Activated CD4-positive, alpha-beta memory T cell treated with anti-CD3 and anti-CD28 coated beads, Interleukin-2, amount 10 ng/mL, durations not matched to agents 7 days and 5 days (primary cell): Measurements from ENCODE around the gene IQCN. TPM values are rescaled to one million over a fixed set of nuclear protein-coding genes. Genes with fewer than 3 reads are reported as not detected.

Experiments used
- CTCF ChIA-PET: fragments of 350-600 bp; sonication (Branson Sonifier 250); formaldehyde crosslinking; loops from one replicate; lab custom pipeline; 2021; ENCODE audit warnings: antibody characterized with exemption, inconsistent platforms; lab: Charles Lee
- POLR2A ChIA-PET: fragments of 350-600 bp; sonication (Branson Sonifier 250); formaldehyde crosslinking; loops from one replicate; lab custom pipeline; 2021; ENCODE audit warnings: antibody characterized with exemption; lab: Charles Lee
- DNase-seq: peaks from one replicate; pipeline ENCODE4 v3.0.0-alpha.2; 2020
- H3K27ac Mint-ChIP-seq: one replicate; pipeline ENCODE4 v1.8.0; 2021; ENCODE audit warnings: mild to moderate bottlenecking, mixed read lengths
- H3K27me3 Mint-ChIP-seq: one replicate; pipeline ENCODE4 v1.8.0; 2021; ENCODE audit warnings: mixed read lengths
- H3K36me3 Mint-ChIP-seq: one replicate; pipeline ENCODE4 v1.8.0; 2021; ENCODE audit warnings: low read depth, mixed read lengths
- H3K4me1 Mint-ChIP-seq: one replicate; pipeline ENCODE4 v1.8.0; 2021; ENCODE audit warnings: mixed read lengths
- H3K4me3 Mint-ChIP-seq: one replicate; pipeline ENCODE4 v1.8.0; 2021; ENCODE audit warnings: mild to moderate bottlenecking, mixed read lengths
- H3K9me3 Mint-ChIP-seq: one replicate; pipeline ENCODE4 v1.8.0; 2021; ENCODE audit warnings: mixed read lengths
- total RNA-seq, 2 experiments: library from RNA; stranded (reverse); gene quantifications; one replicate each; pipeline ENCODE4 v1.2.3, GENCODE V29; 2021

The IQCN gene
- total RNA-seq, 2 experiments from 2014 or later: 1.6 to 1.7 TPM

GRCh38 chr19:18270326-18270725 is 3.9 kb downstream of the IQCN start:
- H3K27me3 Mint-ChIP-seq: no peaks in the 10 kb centered on the region
- H3K27ac Mint-ChIP-seq: no peak overlapping the region
- DNase-seq: no peak
- no peaks in the 10 kb centered on the region for H3K9me3 Mint-ChIP-seq
- no peak overlapping the region for H3K4me3 Mint-ChIP-seq
- CTCF ChIA-PET: interaction anchor here (1.0 to 5.6 kb wide), 4 partner anchors 9 to 58 kb away, joined by 3 to 43 read pairs (median 14); a partner anchor contains a TSS
- POLR2A ChIA-PET: interaction anchor here (1.3 kb wide), 1 partner anchor 9 kb away, joined by 3 read pairs; no protein-coding TSS in a partner anchor
- H3K36me3 Mint-ChIP-seq: peaks cover 17% of the 10 kb centered on the region
- H3K4me1 Mint-ChIP-seq: peaks cover 17% of the 10 kb centered on the region

- ChIA-PET CTCF (interaction anchor here (0.9 to 5.6 kb wide), 4 partner anchors 10 to 65 kb away, joined by 3 to 43 read pairs (median 14); no protein-coding TSS in a partner anchor), POLR2A (interaction anchor here (1.3 to 1.4 kb wide), 2 partner anchors 10 to 12 kb away, joined by 3 to 4 read pairs; partner anchors contain the start of gene JUND)
- Mint-ChIP-seq H3K9me3 (no peaks in the 10 kb centered on the region), H3K27ac (no peak overlapping the region), H3K4me3 (no peak overlapping the region), H3K36me3 (peaks cover 7% of the 10 kb centered on the region), H3K4me1 (peaks cover 5% of the 10 kb centered on the region), H3K27me3 (no peaks in the 10 kb centered on the region)
- no peak for DNase-seq
Measured at GRCh38 chr19:18269070-18269723, 5.1 kb downstream of the IQCN start.

GRCh38 chr19:18266771-18267686 is 7.2 kb downstream of the IQCN start:
- H3K27me3 Mint-ChIP-seq: no peaks in the 10 kb centered on the region
- H3K4me3 Mint-ChIP-seq: no peak overlapping the region
- H3K27ac Mint-ChIP-seq: no peak overlapping the region
- CTCF ChIA-PET: interaction anchor here (4.1 kb wide), 1 partner anchor 12 kb away, joined by 24 read pairs; no protein-coding TSS in a partner anchor
- H3K4me1 Mint-ChIP-seq: peaks cover 5% of the 10 kb centered on the region
- no peak for DNase-seq
- H3K9me3 Mint-ChIP-seq: no peaks in the 10 kb centered on the region
- peaks cover 4% of the 10 kb centered on the region for H3K36me3 Mint-ChIP-seq
- POLR2A ChIA-PET: no interaction called here

GRCh38 chr19:18265582-18265981 is 8.7 kb downstream of the IQCN start:
- H3K27ac Mint-ChIP-seq: no peak overlapping the region
- ChIA-PET POLR2A (no interaction called here), CTCF (no interaction called here)
- H3K4me3 Mint-ChIP-seq: no peak overlapping the region
- no peaks in the 10 kb centered on the region for H3K9me3 Mint-ChIP-seq
- H3K27me3 Mint-ChIP-seq: no peaks in the 10 kb centered on the region
- H3K36me3 Mint-ChIP-seq: peaks cover 4% of the 10 kb centered on the region
- peaks cover 5% of the 10 kb centered on the region for H3K4me1 Mint-ChIP-seq
- no peak for DNase-seq

GRCh38 chr19:18264971-18265540 is 9.2 kb downstream of the IQCN start:
- no peak for DNase-seq
- Mint-ChIP-seq H3K27me3 (no peaks in the 10 kb centered on the region), H3K27ac (no peak overlapping the region), H3K9me3 (no peaks in the 10 kb centered on the region), H3K4me3 (no peak overlapping the region), H3K36me3 (peaks cover 4% of the 10 kb centered on the region), H3K4me1 (peaks cover 5% of the 10 kb centered on the region)
- ChIA-PET POLR2A (no interaction called here), CTCF (no interaction called here)

GRCh38 chr19:18264137-18264854 is 10.0 kb downstream of the IQCN start:
- DNase-seq: no peak
- Mint-ChIP-seq H3K27me3 (no peaks in the 10 kb centered on the region), H3K4me3 (no peak overlapping the region), H3K4me1 (peaks cover 5% of the 10 kb centered on the region), H3K27ac (no peak overlapping the region), H3K9me3 (no peaks in the 10 kb centered on the region), H3K36me3 (peaks cover 4% of the 10 kb centered on the region)
- ChIA-PET CTCF (no interaction called here), POLR2A (no interaction called here)

GRCh38 chr19:18263324-18264136 is 10.7 kb downstream of the IQCN start:
- POLR2A ChIA-PET: no interaction called here
- no peaks in the 10 kb centered on the region for H3K27me3 Mint-ChIP-seq
- no peak for DNase-seq
- H3K9me3 Mint-ChIP-seq: no peaks in the 10 kb centered on the region
- CTCF ChIA-PET: interaction anchor here (0.7 to 1.8 kb wide), 5 partner anchors 12 to 65 kb away, joined by 3 to 6 read pairs (median 3); partner anchors contain the start of genes JUND and RAB3A
- no peak overlapping the region for H3K4me3 Mint-ChIP-seq
- H3K27ac Mint-ChIP-seq: no peak overlapping the region
- H3K36me3 Mint-ChIP-seq: peaks cover 4% of the 10 kb centered on the region
- H3K4me1 Mint-ChIP-seq: peaks cover 5% of the 10 kb centered on the region

GRCh38 chr19:18262917-18263316 is 11.3 kb downstream of the IQCN start:
- no peak overlapping the region for H3K27ac Mint-ChIP-seq
- no peak for DNase-seq
- no peaks in the 10 kb centered on the region for H3K27me3 Mint-ChIP-seq
- no peaks in the 10 kb centered on the region for H3K9me3 Mint-ChIP-seq
- POLR2A ChIA-PET: interaction anchor here (0.8 kb wide), 1 partner anchor 9 kb away, joined by 4 read pairs; no protein-coding TSS in a partner anchor
- H3K36me3 Mint-ChIP-seq: peaks cover 4% of the 10 kb centered on the region
- no peak overlapping the region for H3K4me3 Mint-ChIP-seq
- CTCF ChIA-PET: interaction anchor here (1.0 to 1.8 kb wide), 4 partner anchors 11 to 66 kb away, joined by 3 to 6 read pairs (median 3); partner anchors contain the start of gene RAB3A
- H3K4me1 Mint-ChIP-seq: peaks cover 5% of the 10 kb centered on the region

- Mint-ChIP-seq H3K27me3 (no peaks in the 10 kb centered on the region), H3K4me1 (peaks cover 5% of the 10 kb centered on the region), H3K9me3 (no peaks in the 10 kb centered on the region), H3K36me3 (peaks cover 4% of the 10 kb centered on the region), H3K27ac (no peak overlapping the region), H3K4me3 (no peak overlapping the region)
- POLR2A ChIA-PET: interaction anchor here (0.8 to 2.0 kb wide), 4 partner anchors 10 to 78 kb away, joined by 3 to 5 read pairs (median 4); partner anchors contain the start of gene PGPEP1
- DNase-seq: no peak
- CTCF ChIA-PET: interaction anchor here (1.0 to 1.8 kb wide), 5 partner anchors 10 to 67 kb away, joined by 3 to 6 read pairs (median 3); partner anchors contain the start of gene RAB3A
Measured at GRCh38 chr19:18262144-18262543, 12.1 kb downstream of the IQCN start.

- H3K4me1 Mint-ChIP-seq: peaks cover 5% of the 10 kb centered on the region
- peaks cover 4% of the 10 kb centered on the region for H3K36me3 Mint-ChIP-seq
- ChIA-PET CTCF (interaction anchor here (0.8 to 1.2 kb wide), 2 partner anchors 18 to 67 kb away, joined by 3 to 5 read pairs; no protein-coding TSS in a partner anchor), POLR2A (interaction anchor here (1.2 to 2.0 kb wide), 3 partner anchors 16 to 79 kb away, joined by 3 to 5 read pairs (median 3); partner anchors contain the start of gene PGPEP1)
- no peak overlapping the region for H3K27ac Mint-ChIP-seq
- H3K4me3 Mint-ChIP-seq: no peak overlapping the region
- DNase-seq: no peak
- no peaks in the 10 kb centered on the region for H3K9me3 Mint-ChIP-seq
- H3K27me3 Mint-ChIP-seq: no peaks in the 10 kb centered on the region
Measured at GRCh38 chr19:18261474-18261873, 12.8 kb downstream of the IQCN start.

- Mint-ChIP-seq H3K36me3 (no peaks in the 10 kb centered on the region), H3K4me3 (no peak overlapping the region), H3K9me3 (no peaks in the 10 kb centered on the region), H3K4me1 (peaks cover 2% of the 10 kb centered on the region), H3K27ac (no peak overlapping the region), H3K27me3 (peaks cover 3% of the 10 kb centered on the region)
- DNase-seq: no peak
- CTCF ChIA-PET: no interaction called here
- POLR2A ChIA-PET: interaction anchor here (0.8 to 2.0 kb wide), 3 partner anchors 12 to 215 kb away, joined by 3 to 5 read pairs (median 3); no protein-coding TSS in a partner anchor
Measured at GRCh38 chr19:18259893-18260292, 14.4 kb downstream of the IQCN start.
